PC-3 (cell line): ENCODE results near the gene NRIP1. TPM values are rescaled to one million over a fixed set of nuclear protein-coding genes. Genes with fewer than 3 reads are reported as not detected.

Source experiments
- ATAC-seq: fragments of 200-7000 bp; cut with Tn5 transposase; 2 replicates; pipeline ENCODE4 v1.9.1; 2020; ENCODE audit warnings: mild to moderate bottlenecking, moderate library complexity
- BruUV-seq: library from RNA; stranded (reverse); fragments of 400-500 nt; replicated peaks from 2 replicates; lab custom pipeline; 2021; lab: Mats Ljungman, UMichigan
- CTCF ChIA-PET: fragments of 300-600 bp; sonication (Branson Sonifier 250); formaldehyde crosslinking; loops from one replicate; lab custom pipeline; 2022; ENCODE audit warnings: antibody characterized with exemption; lab: Charles Lee
- POLR2A ChIA-PET: fragments of 300-600 bp; sonication (Branson Sonifier 250); formaldehyde crosslinking; loops from one replicate; lab custom pipeline; 2022; ENCODE audit warnings: antibody characterized with exemption; ENCODE audit not compliant: unreplicated experiment; lab: Charles Lee
- DNase-seq: peaks from one replicate; pipeline ENCODE4 v3.0.0-alpha.2; 2015
- H2AFZ ChIP-seq: fragments of 300-600 bp; sonication (generic); 2 replicates; pipeline ENCODE4 v1.6.0; 2016; ENCODE audit warnings: antibody characterized with exemption, low read length
- H3F3A ChIP-seq: fragments of 300-600 bp; sonication (generic); one replicate; pipeline ENCODE4 v1.6.0; 2017; ENCODE audit warnings: antibody characterized with exemption, low read length, control low read depth, mild to moderate bottlenecking; ENCODE audit not compliant: unreplicated experiment
- H3K27ac ChIP-seq: fragments of 300-600 bp; sonication (generic); 2 replicates; pipeline ENCODE4 v1.5.1; 2016; ENCODE audit warnings: mild to moderate bottlenecking, low read length
- H3K27me3 ChIP-seq: fragments of 300-600 bp; sonication (generic); 2 replicates; pipeline ENCODE4 v1.6.1; 2016; ENCODE audit warnings: low read length, mixed read lengths
- H3K36me3 ChIP-seq: fragments of 300-600 bp; sonication (generic); 2 replicates; pipeline ENCODE4 v1.6.1; 2016; ENCODE audit warnings: low read depth, mixed run types, low read length, mixed read lengths
- H3K4me1 ChIP-seq: fragments of 300-600 bp; sonication (generic); 2 replicates; pipeline ENCODE4 v1.5.1; 2016; ENCODE audit warnings: low read length; ENCODE audit not compliant: insufficient read depth
- H3K4me2 ChIP-seq: fragments of 300-600 bp; sonication (generic); 2 replicates; pipeline ENCODE4 v1.6.0; 2016; ENCODE audit warnings: low read length
- H3K4me3 ChIP-seq: fragments of 300-600 bp; sonication (generic); 2 replicates; pipeline ENCODE4 v1.5.1; 2016; ENCODE audit warnings: mild to moderate bottlenecking, low read length, mixed read lengths
- H3K79me2 ChIP-seq: fragments of 300-600 bp; sonication (generic); 2 replicates; pipeline ENCODE4 v1.6.1; 2017; ENCODE audit warnings: low read length, mixed read lengths
- H3K9ac ChIP-seq: fragments of 300-600 bp; sonication (generic); 2 replicates; pipeline ENCODE4 v1.6.0; 2016; ENCODE audit warnings: mild to moderate bottlenecking, low read length
- H3K9me2 ChIP-seq: fragments of 300-600 bp; sonication (generic); replicated peaks from 2 replicates; pipeline ENCODE4 v1.6.1; 2016; ENCODE audit warnings: mixed run types, low read length, mixed read lengths
- H3K9me3 ChIP-seq: fragments of 300-600 bp; sonication (generic); 2 replicates; pipeline ENCODE4 v1.6.1; 2016; ENCODE audit warnings: low read length, mixed read lengths
- H4K20me1 ChIP-seq: fragments of 300-600 bp; sonication (generic); 2 replicates; pipeline ENCODE4 v1.6.1; 2016; ENCODE audit warnings: low read length, mixed read lengths
- EZH2 ChIP-seq: fragments of 300-600 bp; sonication (generic); IDR thresholded peaks from one replicate; pipeline ENCODE4 v1.6.1; 2017; ENCODE audit warnings: antibody characterized with exemption, mild to moderate bottlenecking, low read length; ENCODE audit not compliant: unreplicated experiment
- EZH2phosphoT487 ChIP-seq: fragments of 300-600 bp; sonication (generic); IDR thresholded peaks from 2 replicates; pipeline ENCODE4 v1.6.1; 2018; ENCODE audit warnings: mild to moderate bottlenecking, antibody characterized with exemption, low read length, borderline replicate concordance
- intact Hi-C: fragments of 100-400 bp; cut with micrococcal nuclease; formaldehyde crosslinking; loops from 2 replicates; pipeline ENCODE4 v1.9.0; 2023
- total RNA-seq: library from RNA; depleted of rRNA; stranded (reverse); fragments of >200 nt; gene quantifications from 2 replicates; pipeline ENCODE4 v1.2.3, GENCODE V29; 2014
- TF ChIP-seq, protein P1 (sequence below): fragments of 300-600 bp; sonication (generic); conservative IDR thresholded peaks from 2 replicates; pipeline ENCODE4 v1.5.1; 2017; ENCODE audit warnings: antibody characterized with exemption, low read depth, mild to moderate bottlenecking, low read length

NRIP1 gene
- total RNA-seq, 1 experiment from 2014 or later: 69.2 TPM

DNA sequence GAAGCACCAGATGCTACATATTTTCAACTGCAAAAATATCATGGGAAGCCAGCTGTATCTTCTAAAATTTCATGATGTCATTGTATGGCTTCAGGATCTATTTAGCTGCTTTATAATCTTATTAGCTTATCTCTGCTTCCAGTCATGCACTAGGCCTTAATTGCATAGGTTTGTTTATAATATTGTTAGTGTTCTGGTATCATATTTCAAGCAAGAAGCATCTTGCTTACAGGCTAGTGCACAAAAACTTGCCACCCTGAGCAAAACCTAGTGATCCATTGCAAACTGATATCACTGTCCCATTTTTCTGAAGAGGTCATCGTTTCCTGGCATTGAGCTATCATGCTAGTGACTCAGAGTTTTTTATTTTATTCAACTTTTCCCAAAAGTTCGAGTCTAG lies 15.7 kb upstream of the NRIP1 start:
- no peaks in the 10 kb centered on the region for H3K27me3 ChIP-seq
- no peaks in the 10 kb centered on the region for H4K20me1 ChIP-seq
- H3K4me1 ChIP-seq: no peaks in the 10 kb centered on the region
- intact Hi-C loops: no loop called here
- H3K9ac ChIP-seq: no peak overlapping the region
- H3K4me2 ChIP-seq: no peak overlapping the region
- H3K27ac ChIP-seq: no peak overlapping the region
- H3K36me3 ChIP-seq: no peaks in the 10 kb centered on the region
- no peak overlapping the region for H3K4me3 ChIP-seq
- no peaks in the 10 kb centered on the region for H3K79me2 ChIP-seq
- ChIA-PET CTCF (no interaction called here), POLR2A (no interaction called here)
- no peak for DNase-seq
- no peak overlapping the region for H2AFZ ChIP-seq
- no peak for TF ChIP-seq EZH2phosphoT487
- no peak for TF ChIP-seq EZH2
- TF ChIP-seq, protein P1, sequence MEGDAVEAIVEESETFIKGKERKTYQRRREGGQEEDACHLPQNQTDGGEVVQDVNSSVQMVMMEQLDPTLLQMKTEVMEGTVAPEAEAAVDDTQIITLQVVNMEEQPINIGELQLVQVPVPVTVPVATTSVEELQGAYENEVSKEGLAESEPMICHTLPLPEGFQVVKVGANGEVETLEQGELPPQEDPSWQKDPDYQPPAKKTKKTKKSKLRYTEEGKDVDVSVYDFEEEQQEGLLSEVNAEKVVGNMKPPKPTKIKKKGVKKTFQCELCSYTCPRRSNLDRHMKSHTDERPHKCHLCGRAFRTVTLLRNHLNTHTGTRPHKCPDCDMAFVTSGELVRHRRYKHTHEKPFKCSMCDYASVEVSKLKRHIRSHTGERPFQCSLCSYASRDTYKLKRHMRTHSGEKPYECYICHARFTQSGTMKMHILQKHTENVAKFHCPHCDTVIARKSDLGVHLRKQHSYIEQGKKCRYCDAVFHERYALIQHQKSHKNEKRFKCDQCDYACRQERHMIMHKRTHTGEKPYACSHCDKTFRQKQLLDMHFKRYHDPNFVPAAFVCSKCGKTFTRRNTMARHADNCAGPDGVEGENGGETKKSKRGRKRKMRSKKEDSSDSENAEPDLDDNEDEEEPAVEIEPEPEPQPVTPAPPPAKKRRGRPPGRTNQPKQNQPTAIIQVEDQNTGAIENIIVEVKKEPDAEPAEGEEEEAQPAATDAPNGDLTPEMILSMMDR: no peak
- H3K9me3 ChIP-seq: no peaks in the 10 kb centered on the region
- no TSS peak for BruUV-seq
- H3K9me2 ChIP-seq: no peaks in the 10 kb centered on the region
- H3F3A ChIP-seq: no peaks in the 10 kb centered on the region
- ATAC-seq: no peak

DNA sequence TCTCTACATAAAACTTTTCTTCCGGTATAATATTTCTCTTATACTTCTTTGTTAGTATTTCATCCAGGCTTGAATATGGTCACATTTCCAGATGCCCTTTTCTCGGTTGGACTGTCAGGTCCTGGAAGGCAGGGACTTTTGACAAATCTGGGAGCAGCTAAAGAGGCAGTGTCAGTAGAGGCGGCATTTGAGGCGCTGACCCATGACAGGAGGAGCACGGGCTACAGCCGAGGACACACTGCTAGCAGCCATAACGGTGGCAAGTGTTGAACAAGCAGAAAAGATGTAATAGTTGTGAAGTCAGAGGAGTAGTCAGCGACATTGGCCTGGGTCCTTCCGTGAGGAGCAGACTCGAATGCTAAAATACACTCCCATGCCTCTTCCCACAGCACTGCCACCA lies 14.5 kb upstream of the NRIP1 start:
- ChIA-PET POLR2A (no interaction called here), CTCF (no interaction called here)
- H3F3A ChIP-seq: no peaks in the 10 kb centered on the region
- intact Hi-C loops: no loop called here
- H3K4me2 ChIP-seq: no peak overlapping the region
- no peaks in the 10 kb centered on the region for H4K20me1 ChIP-seq
- TF ChIP-seq EZH2: no peak
- no peak for TF ChIP-seq EZH2phosphoT487
- TF ChIP-seq, protein P1: no peak
- no peaks in the 10 kb centered on the region for H3K9me2 ChIP-seq
- no TSS peak for BruUV-seq
- no peaks in the 10 kb centered on the region for H3K36me3 ChIP-seq
- H3K4me1 ChIP-seq: no peaks in the 10 kb centered on the region
- no peak for DNase-seq
- no peak overlapping the region for H3K4me3 ChIP-seq
- H3K27me3 ChIP-seq: no peaks in the 10 kb centered on the region
- H3K27ac ChIP-seq: no peak overlapping the region
- no peak overlapping the region for H2AFZ ChIP-seq
- no peak for ATAC-seq
- H3K79me2 ChIP-seq: no peaks in the 10 kb centered on the region
- no peak overlapping the region for H3K9ac ChIP-seq
- H3K9me3 ChIP-seq: no peaks in the 10 kb centered on the region

DNA sequence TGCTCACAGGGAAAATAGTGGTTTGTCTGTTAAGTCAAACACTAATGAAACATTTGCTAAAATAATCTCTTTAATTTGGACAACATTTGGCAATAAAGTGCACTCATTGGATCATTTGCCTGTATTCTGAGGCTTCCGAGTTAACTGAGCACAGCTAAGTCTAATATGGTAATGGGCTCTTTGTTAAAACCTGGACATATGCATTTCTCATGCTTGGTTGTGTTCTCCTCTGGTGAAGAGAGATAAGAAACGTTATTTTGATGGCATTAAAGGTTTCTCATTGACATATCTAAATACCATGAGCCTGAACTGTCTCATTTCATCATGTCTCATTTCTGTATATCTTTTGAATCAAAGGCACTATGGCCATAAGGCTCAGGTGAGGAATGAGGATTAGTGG lies 13.4 kb upstream of the NRIP1 start:
- Histone ChIP-seq H3K9me2 (no peaks in the 10 kb centered on the region), H3K4me3 (no peak overlapping the region), H3K9me3 (no peaks in the 10 kb centered on the region), H3K36me3 (no peaks in the 10 kb centered on the region), H3K79me2 (no peaks in the 10 kb centered on the region), H2AFZ (no peak overlapping the region), H3K4me2 (no peak overlapping the region), H3K27me3 (no peaks in the 10 kb centered on the region), H3K4me1 (no peaks in the 10 kb centered on the region), H3K27ac (no peak overlapping the region), H3K9ac (no peak overlapping the region), H3F3A (no peaks in the 10 kb centered on the region), H4K20me1 (no peaks in the 10 kb centered on the region)
- DNase-seq: no peak
- TF ChIP-seq EZH2 (no peak), EZH2phosphoT487 (no peak)
- TF ChIP-seq, protein P1: no peak
- BruUV-seq: no TSS peak
- intact Hi-C loops: no loop called here
- CTCF ChIA-PET: no interaction called here
- no peak for ATAC-seq
- POLR2A ChIA-PET: no interaction called here
